ENCODE data around the gene RAB5A.
"Not testable (repeated sequence)": the region's sequence is repeated elsewhere in the genome, so short reads cannot be mapped to it uniquely, and the experiment has no call there.

The RAB5A gene

GRCh38 chr3:20028905-20029331, 82.0 kb downstream of the RAB5A start:
- no peak for DNase-seq

- DNase-seq = not testable (repeated sequence)
Observed at GRCh38 chr3:20031939-20032338, 85.0 kb downstream of the RAB5A start.
